GM12865 (cell line): ENCODE data around the gene S100P.
A peak's percentile ranks its signal among the peaks of the same experiment; 100 is the strongest.
"Not testable (repeated sequence)": the region's sequence is repeated elsewhere in the genome, so short reads cannot be mapped to it uniquely, and the experiment has no call there.

Experiments
- DNase-seq: peaks from one replicate; pipeline ENCODE4 v3.0.0; 2010; ENCODE audit warnings: low read depth
- H3K4me3 ChIP-seq: 2 replicates; pipeline ENCODE4 v1.5.1; 2011; ENCODE audit warnings: mild to moderate bottlenecking, low read depth, low read length, control low read depth
- TF ChIP-seq, protein P1 (sequence below): IDR thresholded peaks from 2 replicates; pipeline ENCODE4 v1.5.1; 2011; ENCODE audit warnings: low read length, control low read depth, low read depth, inconsistent platforms; ENCODE audit not compliant: insufficient read depth; ENCODE audit errors: missing control alignments

The S100P gene

GRCh38 chr4:6662591-6662990 lies 31.1 kb upstream of the S100P start:
- H3K4me3 ChIP-seq = no peak overlapping the region
- TF ChIP-seq, protein P1, sequence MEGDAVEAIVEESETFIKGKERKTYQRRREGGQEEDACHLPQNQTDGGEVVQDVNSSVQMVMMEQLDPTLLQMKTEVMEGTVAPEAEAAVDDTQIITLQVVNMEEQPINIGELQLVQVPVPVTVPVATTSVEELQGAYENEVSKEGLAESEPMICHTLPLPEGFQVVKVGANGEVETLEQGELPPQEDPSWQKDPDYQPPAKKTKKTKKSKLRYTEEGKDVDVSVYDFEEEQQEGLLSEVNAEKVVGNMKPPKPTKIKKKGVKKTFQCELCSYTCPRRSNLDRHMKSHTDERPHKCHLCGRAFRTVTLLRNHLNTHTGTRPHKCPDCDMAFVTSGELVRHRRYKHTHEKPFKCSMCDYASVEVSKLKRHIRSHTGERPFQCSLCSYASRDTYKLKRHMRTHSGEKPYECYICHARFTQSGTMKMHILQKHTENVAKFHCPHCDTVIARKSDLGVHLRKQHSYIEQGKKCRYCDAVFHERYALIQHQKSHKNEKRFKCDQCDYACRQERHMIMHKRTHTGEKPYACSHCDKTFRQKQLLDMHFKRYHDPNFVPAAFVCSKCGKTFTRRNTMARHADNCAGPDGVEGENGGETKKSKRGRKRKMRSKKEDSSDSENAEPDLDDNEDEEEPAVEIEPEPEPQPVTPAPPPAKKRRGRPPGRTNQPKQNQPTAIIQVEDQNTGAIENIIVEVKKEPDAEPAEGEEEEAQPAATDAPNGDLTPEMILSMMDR = no peak
- no peak for DNase-seq

DNA sequence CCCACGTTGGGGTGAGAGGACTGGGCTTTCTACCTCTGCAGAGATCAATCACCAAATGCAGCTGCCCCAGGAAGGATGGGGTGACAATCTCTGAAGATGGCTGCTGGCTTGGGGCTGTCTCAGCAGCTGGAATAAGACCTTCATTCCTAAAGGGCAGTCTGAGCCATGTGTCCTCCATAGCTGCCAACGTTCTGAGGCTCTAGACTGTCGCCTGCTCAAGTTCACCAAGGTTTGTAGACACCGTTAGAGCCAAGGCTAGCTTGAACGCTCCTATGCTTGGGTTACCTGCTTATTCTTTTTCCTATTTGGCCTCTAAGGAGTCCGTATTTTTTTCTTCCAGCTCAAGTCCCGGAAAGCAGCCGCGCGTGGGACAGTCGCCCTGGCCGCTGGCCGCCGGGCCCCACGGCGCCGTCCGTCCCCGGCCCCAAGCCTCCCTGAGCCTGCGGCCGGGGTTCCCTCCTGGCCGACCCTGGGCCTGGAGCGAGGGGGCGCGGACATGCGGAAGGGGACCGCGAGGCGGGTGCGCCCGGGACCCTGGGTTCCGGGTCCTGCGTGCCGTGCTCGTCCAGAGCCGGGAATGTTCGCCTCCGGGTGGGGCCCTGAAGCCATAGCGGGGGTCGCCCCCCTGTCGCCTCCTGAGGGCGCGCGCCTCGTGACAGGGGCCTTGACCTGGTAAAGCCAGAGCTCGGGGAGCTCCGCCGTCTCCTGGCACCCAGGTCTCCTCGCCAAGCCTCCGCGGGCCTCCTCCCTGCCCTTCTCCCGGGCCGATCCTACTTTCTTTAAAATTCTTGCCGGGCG lies 29.9 kb upstream of the S100P start:
- TF ChIP-seq, protein P1 = no peak
- H3K4me3 ChIP-seq = no peak overlapping the region
- DNase-seq = no peak

GRCh38 chr4:6665320-6665654 lies 28.4 kb upstream of the S100P start:
- TF ChIP-seq, protein P1 = no peak
- H3K4me3 ChIP-seq = no peak overlapping the region
- no peak for DNase-seq

DNA sequence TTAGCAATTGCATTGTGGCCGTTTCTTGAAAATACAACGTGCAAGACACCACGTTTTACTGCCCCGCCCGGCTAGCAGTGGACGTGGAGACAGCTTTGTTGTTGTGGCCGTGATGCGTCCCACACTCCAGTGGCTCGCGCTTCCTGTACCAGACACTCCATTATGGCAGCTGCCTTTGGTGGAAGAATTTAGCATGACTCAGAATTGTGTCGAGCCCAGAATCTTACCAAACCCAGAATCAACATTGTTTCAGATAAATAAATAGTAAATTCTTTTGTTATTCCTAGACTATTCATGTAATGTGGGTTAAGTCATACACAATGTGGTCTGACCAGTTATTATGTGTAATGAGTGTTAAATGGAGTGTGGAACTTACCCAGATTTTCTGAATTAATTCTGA lies 25.3 kb upstream of the S100P start:
- no peak for DNase-seq
- TF ChIP-seq, protein P1 = no peak
- H3K4me3 ChIP-seq = no peak overlapping the region

DNA sequence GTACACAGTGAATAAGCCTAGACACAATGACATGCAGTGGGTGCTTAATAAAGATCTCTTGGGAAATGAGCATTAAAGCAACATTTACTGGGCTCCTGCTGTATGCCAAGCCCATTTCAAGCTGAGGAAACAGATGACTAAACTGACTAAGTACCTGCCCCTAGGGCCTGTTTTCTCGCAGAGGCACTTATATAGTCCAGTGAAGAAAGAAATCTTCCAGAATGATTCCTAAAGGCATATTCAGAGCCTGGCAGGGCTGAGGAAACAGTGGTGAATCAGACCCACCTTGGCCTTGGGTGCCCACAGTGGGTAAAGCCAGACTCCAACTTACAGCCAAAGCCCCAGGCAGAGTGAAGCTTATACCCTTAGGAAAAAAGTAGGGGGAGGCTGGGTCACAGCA lies 22.0 kb upstream of the S100P start:
- no peak for DNase-seq
- H3K4me3 ChIP-seq = no peak overlapping the region
- TF ChIP-seq, protein P1 = no peak

DNA sequence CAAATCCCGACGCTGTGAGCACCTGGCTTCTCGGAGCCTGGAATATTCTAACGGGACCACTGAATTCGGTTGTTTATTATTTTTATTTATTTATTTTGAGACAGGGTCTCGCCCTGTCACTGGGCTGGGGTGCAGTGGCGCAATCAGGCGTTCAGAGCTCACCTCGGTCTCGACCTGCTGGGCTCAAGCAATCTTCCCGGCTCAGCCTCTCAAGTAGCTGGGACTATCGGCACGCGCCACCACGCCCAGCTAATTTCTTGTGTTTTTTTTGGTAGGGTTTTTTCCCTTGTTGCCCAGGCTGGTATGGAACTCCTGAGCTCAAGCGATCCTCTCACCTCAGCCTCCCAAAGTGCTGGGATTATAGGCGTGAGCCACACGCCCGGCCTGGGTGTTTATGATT lies 21.5 kb upstream of the S100P start:
- no peak for DNase-seq
- TF ChIP-seq, protein P1 = no peak
- H3K4me3 ChIP-seq = no peak overlapping the region

DNA sequence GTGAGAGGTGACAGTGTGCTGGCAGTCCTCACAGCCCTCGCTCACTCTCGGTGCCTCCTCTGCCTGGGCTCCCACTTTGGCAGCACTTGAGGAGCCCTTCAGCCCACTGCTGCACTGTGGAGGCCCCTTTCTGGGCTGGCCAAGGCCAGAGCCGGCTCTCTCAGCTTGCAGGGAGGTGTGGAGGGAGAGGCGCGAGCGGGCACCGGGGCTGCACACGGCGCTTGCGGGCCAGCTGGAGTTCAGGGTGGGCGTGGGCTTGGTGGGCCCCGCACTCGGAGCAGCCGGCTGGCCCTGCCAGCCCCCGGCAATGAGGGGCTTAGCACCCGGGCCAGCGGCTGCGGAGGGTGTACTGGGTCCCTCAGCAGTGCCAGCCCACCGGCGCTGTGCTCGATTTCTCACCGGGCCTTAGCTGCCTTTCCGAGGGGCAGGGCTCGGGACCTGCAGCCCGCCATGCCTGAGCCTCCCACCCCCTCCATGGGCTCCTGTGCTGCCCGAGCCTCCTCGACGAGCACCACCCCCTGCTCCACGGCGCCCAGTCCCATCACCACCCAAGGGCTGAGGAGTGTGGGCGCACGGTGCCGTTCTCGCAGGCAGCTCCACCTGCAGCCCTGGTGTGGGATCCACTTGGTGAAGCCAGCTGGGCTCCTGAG lies 21.0 kb upstream of the S100P start:
- not testable (repeated sequence) for H3K4me3 ChIP-seq, DNase-seq

DNA sequence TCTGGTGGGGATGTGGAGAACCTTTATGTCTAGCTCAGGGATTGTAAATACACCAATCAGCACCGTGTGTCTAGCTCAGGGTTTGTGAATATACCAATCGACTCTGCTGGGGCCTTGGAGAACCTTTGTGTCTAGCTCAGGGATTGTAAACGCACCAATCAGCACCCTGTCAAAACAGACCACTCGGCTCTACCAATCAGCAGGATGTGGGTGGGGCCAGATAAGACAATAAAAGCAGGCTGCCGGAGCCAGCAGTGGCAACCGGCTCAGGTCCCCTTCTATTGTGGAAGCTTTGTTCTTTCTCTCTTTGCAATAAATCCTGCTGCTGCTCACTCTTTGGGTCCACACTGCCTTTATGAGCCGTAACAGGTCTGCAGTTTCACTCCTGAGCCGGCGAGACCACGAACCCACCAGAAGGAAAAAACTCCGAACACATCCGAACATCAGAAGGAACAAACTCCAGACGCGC lies 20.5 kb upstream of the S100P start:
- H3K4me3 ChIP-seq = peak overlapping the region; percentile 65
- not testable (repeated sequence) for DNase-seq
